Lower leg skin (tissue), 3 donors: ENCODE measurements around the gene BMS1.
"Not testable (repeated sequence)": the region's sequence is repeated elsewhere in the genome, so short reads cannot be mapped to it uniquely, and the experiment has no call there.

Experiments used
- POLR2A ChIP-seq, 2 donors: fragments of 450-650 bp; IDR thresholded peaks; one replicate each; pipeline ENCODE4 v1.6.1; 2016 to 2017; ENCODE audit warnings: antibody characterized with exemption in 2 of 2, mild to moderate bottlenecking in 1 of 2, moderate library complexity in 1 of 2
- TF ChIP-seq, protein P1 (sequence below), 3 donors: fragments of 450-650 bp; IDR thresholded peaks; one replicate each; pipeline ENCODE4 v1.5.1; 2016; ENCODE audit warnings: antibody characterized with exemption in 3 of 3, mild to moderate bottlenecking in 3 of 3, moderate library complexity in 2 of 3

DNA sequence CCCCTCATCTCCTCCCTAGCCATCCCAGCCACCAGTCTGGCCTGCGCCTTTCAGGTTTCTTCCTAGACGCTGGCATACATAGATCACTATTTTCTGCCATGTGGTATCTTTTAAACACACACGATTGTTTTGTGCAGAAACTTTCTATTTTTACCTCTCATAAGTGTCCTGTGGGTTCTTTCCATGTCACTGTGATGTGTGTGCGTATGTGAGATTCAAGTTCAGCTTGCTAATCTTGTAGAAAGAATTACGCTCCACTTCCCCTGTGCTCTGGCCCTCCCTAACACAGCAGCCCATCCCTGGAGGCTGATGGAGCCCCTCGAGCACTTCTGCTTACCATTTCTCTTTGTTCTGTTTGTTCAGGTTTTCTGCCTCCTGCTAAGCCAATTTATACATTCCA is 80.2 kb downstream of the BMS1 start:
- TF ChIP-seq POLR2A (IDR thresholded peaks at IDR 0.05): not testable (repeated sequence)
- TF ChIP-seq, protein P1, sequence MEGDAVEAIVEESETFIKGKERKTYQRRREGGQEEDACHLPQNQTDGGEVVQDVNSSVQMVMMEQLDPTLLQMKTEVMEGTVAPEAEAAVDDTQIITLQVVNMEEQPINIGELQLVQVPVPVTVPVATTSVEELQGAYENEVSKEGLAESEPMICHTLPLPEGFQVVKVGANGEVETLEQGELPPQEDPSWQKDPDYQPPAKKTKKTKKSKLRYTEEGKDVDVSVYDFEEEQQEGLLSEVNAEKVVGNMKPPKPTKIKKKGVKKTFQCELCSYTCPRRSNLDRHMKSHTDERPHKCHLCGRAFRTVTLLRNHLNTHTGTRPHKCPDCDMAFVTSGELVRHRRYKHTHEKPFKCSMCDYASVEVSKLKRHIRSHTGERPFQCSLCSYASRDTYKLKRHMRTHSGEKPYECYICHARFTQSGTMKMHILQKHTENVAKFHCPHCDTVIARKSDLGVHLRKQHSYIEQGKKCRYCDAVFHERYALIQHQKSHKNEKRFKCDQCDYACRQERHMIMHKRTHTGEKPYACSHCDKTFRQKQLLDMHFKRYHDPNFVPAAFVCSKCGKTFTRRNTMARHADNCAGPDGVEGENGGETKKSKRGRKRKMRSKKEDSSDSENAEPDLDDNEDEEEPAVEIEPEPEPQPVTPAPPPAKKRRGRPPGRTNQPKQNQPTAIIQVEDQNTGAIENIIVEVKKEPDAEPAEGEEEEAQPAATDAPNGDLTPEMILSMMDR (IDR thresholded peaks at IDR 0.05): not testable (repeated sequence)
